H1 (cell line): ENCODE measurements around the gene CPXM2. TPM values are rescaled to one million over a fixed set of nuclear protein-coding genes. Genes with fewer than 3 reads are reported as not detected.

ENCODE experiments used
- CTCF ChIA-PET: fragments of 300-600 bp; sonication (Branson Sonifier 250); formaldehyde crosslinking; loops from one replicate; lab custom pipeline; 2021; ENCODE audit not compliant: partially characterized antibody; lab: Charles Lee
- POLR2A ChIA-PET: fragments of 300-600 bp; sonication (Branson Sonifier 250); formaldehyde crosslinking; loops from one replicate; lab custom pipeline; 2021; ENCODE audit warnings: inconsistent platforms; ENCODE audit not compliant: partially characterized antibody; lab: Charles Lee
- DNase-seq, 2 experiments: peaks; one replicate each; pipeline versions ENCODE4 v3.0.0 to v3.0.0-alpha.2; 2010 to 2022; ENCODE audit warnings: low spot score in 2 of 2, low read depth in 1 of 2, mixed read lengths in 1 of 2
- FAIRE-seq: peaks from 2 replicates; lab custom pipeline; 2011; peaks lifted over from hg19 to GRCh38; lab: Jason Lieb, UNC
- H2AFZ ChIP-seq: 2 replicates; pipeline ENCODE4 v1.8.1; 2012; ENCODE audit warnings: low read length, inconsistent platforms
- H2AK5ac ChIP-seq: 2 replicates; pipeline ENCODE4 v1.6.1; 2013; ENCODE audit warnings: low read depth, low read length
- H2BK120ac ChIP-seq: replicated peaks from 2 replicates; pipeline ENCODE3; 2013; ENCODE audit warnings: low read depth, low read length, inconsistent platforms
- H2BK12ac ChIP-seq: 2 replicates; pipeline ENCODE4 v1.6.1; 2013; ENCODE audit warnings: low read depth, low read length
- H2BK15ac ChIP-seq: 2 replicates; pipeline ENCODE4 v1.6.1; 2013; ENCODE audit warnings: low read length
- H2BK20ac ChIP-seq: 2 replicates; pipeline ENCODE4 v1.6.1; 2013; ENCODE audit warnings: low read length
- H2BK5ac ChIP-seq: 2 replicates; pipeline ENCODE4 v1.6.1; 2013; ENCODE audit warnings: low read depth, low read length
- H3K14ac ChIP-seq: 2 replicates; pipeline ENCODE4 v1.6.1; 2013; ENCODE audit warnings: inconsistent platforms; ENCODE audit not compliant: insufficient read length
- H3K18ac ChIP-seq: 2 replicates; pipeline ENCODE4 v1.6.1; 2013; ENCODE audit warnings: low read length; ENCODE audit errors: extremely low read depth
- H3K23ac ChIP-seq: 2 replicates; pipeline ENCODE4 v1.6.1; 2013; ENCODE audit warnings: inconsistent platforms; ENCODE audit not compliant: insufficient read length
- H3K23me2 ChIP-seq: 2 replicates; pipeline ENCODE4 v1.6.1; 2013; ENCODE audit warnings: low read depth, low read length
- H3K27ac ChIP-seq: 2 replicates; pipeline ENCODE4 v1.6.1; 2011; ENCODE audit warnings: low read depth, low read length, inconsistent platforms
- H3K27me3 ChIP-seq, 4 experiments: replicated peaks in 1 of 4; 1 replicate in 1 of 4; 2 replicates in 3 of 4; pipeline versions ENCODE4 v1.6.1 to v1.8.1; 2011 to 2013; ENCODE audit warnings: low read length in 3 of 4, mild to moderate bottlenecking in 3 of 4, inconsistent platforms in 2 of 4, mixed read lengths in 2 of 4, moderate library complexity in 1 of 4; ENCODE audit not compliant: control insufficient read depth in 3 of 4, insufficient read depth in 3 of 4; ENCODE audit errors: extremely low read depth in 1 of 4
- H3K36me3 ChIP-seq, 4 experiments: 2 replicates each; pipeline versions ENCODE4 v1.6.1 to v1.8.1; 2011 to 2013; ENCODE audit warnings: mild to moderate bottlenecking in 4 of 4, low read length in 3 of 4, moderate library complexity in 2 of 4, control low read depth in 1 of 4, inconsistent platforms in 1 of 4; ENCODE audit not compliant: insufficient read depth in 4 of 4, control insufficient read depth in 2 of 4
- H3K4ac ChIP-seq: replicated peaks from 2 replicates; pipeline ENCODE3; 2013; ENCODE audit warnings: low read length, low read depth, mixed read lengths, inconsistent platforms; ENCODE audit not compliant: insufficient read length
- H3K4me1 ChIP-seq, 4 experiments: replicated peaks in 1 of 4; 1 replicate in 1 of 4; 2 replicates in 3 of 4; pipeline versions ENCODE4 v1.6.1 to v1.8.1; 2011 to 2013; ENCODE audit warnings: low read length in 3 of 4, inconsistent platforms in 2 of 4, mixed read lengths in 1 of 4; ENCODE audit not compliant: insufficient read depth in 4 of 4, control insufficient read depth in 3 of 4
- H3K4me2 ChIP-seq, 2 experiments: 2 replicates each; pipeline versions ENCODE4 v1.6.1 to v1.8.1; 2011 to 2013; ENCODE audit warnings: low read depth in 2 of 2, low read length in 2 of 2, control low read depth in 1 of 2, inconsistent platforms in 1 of 2, mild to moderate bottlenecking in 1 of 2; ENCODE audit not compliant: insufficient read depth in 1 of 2
- H3K4me3 ChIP-seq, 4 experiments: fragments of 200-600, 300-600 bp in 1 of 4; sonication (generic), shearing (Covaris generic), sonication (Bioruptor Twin) in 1 of 4; 2 replicates each; pipeline versions ENCODE4 v1.5.1 to v1.8.1; 2011 to 2016; ENCODE audit warnings: low read length in 4 of 4, low read depth in 3 of 4, control low read depth in 2 of 4, inconsistent platforms in 2 of 4, mild to moderate bottlenecking in 2 of 4, mixed read lengths in 1 of 4, moderate library complexity in 1 of 4; ENCODE audit not compliant: insufficient read depth in 2 of 4; ENCODE audit errors: extremely low read depth in 1 of 4
- H3K56ac ChIP-seq: replicated peaks from 2 replicates; pipeline ENCODE3; 2013; ENCODE audit warnings: low read depth, mild to moderate bottlenecking, mixed read lengths, low read length, inconsistent platforms; ENCODE audit not compliant: insufficient read length
- H3K79me1 ChIP-seq: 2 replicates; pipeline ENCODE4 v1.6.1; 2013; ENCODE audit warnings: low read depth, low read length, control low read depth
- H3K79me2 ChIP-seq, 2 experiments: 2 replicates each; pipeline versions ENCODE4 v1.6.1 to v1.8.1; 2012 to 2013; ENCODE audit warnings: low read length in 2 of 2, mild to moderate bottlenecking in 2 of 2, inconsistent platforms in 1 of 2; ENCODE audit not compliant: insufficient read depth in 2 of 2, control insufficient read depth in 1 of 2
- H3K9ac ChIP-seq, 4 experiments: replicated peaks in 1 of 4; 1 replicate in 1 of 4; 2 replicates in 3 of 4; pipeline versions ENCODE4 v1.6.1 to v1.8.1; 2011 to 2013; ENCODE audit warnings: low read depth in 3 of 4, low read length in 3 of 4, control low read depth in 2 of 4, mild to moderate bottlenecking in 2 of 4, moderate library complexity in 2 of 4, inconsistent platforms in 1 of 4; ENCODE audit errors: extremely low read depth in 1 of 4
- H3K9me3 ChIP-seq, 2 experiments: 2 replicates each; pipeline versions ENCODE4 v1.6.1 to v1.8.1; 2012 to 2013; ENCODE audit warnings: mild to moderate bottlenecking in 2 of 2, moderate library complexity in 2 of 2, control low read depth in 1 of 2, inconsistent platforms in 1 of 2, low read depth in 1 of 2, low read length in 1 of 2, mixed read lengths in 1 of 2; ENCODE audit not compliant: insufficient read depth in 2 of 2
- H4K20me1 ChIP-seq, 2 experiments: replicated peaks in 1 of 2; 2 replicates each; pipeline versions ENCODE3 to v1.8.1; 2011 to 2013; ENCODE audit warnings: inconsistent platforms in 2 of 2, low read length in 2 of 2, mild to moderate bottlenecking in 1 of 2; ENCODE audit not compliant: insufficient read depth in 2 of 2, control insufficient read depth in 1 of 2
- H4K5ac ChIP-seq: 2 replicates; pipeline ENCODE4 v1.6.1; 2013; ENCODE audit warnings: low read length, low read depth, mixed read lengths, inconsistent platforms; ENCODE audit not compliant: insufficient read length
- H4K8ac ChIP-seq: 2 replicates; pipeline ENCODE4 v1.8.0; 2013; ENCODE audit warnings: mild to moderate bottlenecking, moderate library complexity, low read length, inconsistent platforms; ENCODE audit not compliant: insufficient read depth; ENCODE audit errors: extremely low read depth
- H4K91ac ChIP-seq: replicated peaks from 2 replicates; pipeline ENCODE3; 2013; ENCODE audit warnings: low read length, mixed read lengths, inconsistent platforms; ENCODE audit not compliant: insufficient read length
- BACH1 ChIP-seq: IDR thresholded peaks from 2 replicates; pipeline ENCODE4 v1.6.1; 2012; ENCODE audit warnings: low read length, improper control_type of control experiment
- CBX8 ChIP-seq: fragments of 300-800, 300-1000 bp; sonication (generic); IDR thresholded peaks from 2 replicates; pipeline ENCODE4 v1.7.1; 2016; ENCODE audit warnings: low read depth, low read length, borderline replicate concordance
- CHD2 ChIP-seq: IDR thresholded peaks from 2 replicates; pipeline ENCODE4 v1.6.1; 2012; ENCODE audit warnings: low read length, improper control_type of control experiment
- FOSL1 ChIP-seq: IDR thresholded peaks from 2 replicates; pipeline ENCODE4 v1.6.1; 2011; ENCODE audit warnings: mild to moderate bottlenecking, low read depth, low read length, moderate library complexity; ENCODE audit not compliant: insufficient read depth
- GABPA ChIP-seq: IDR thresholded peaks from 2 replicates; pipeline ENCODE4 v1.6.1; 2011; ENCODE audit warnings: mild to moderate bottlenecking, low read length, moderate library complexity, borderline replicate concordance; ENCODE audit not compliant: insufficient read depth
- HDAC6 ChIP-seq: IDR thresholded peaks from one replicate; pipeline ENCODE4 v1.7.1; 2012; ENCODE audit warnings: low read depth, mild to moderate bottlenecking, inconsistent platforms, low read length, moderate library complexity
- JUND ChIP-seq: IDR thresholded peaks from 2 replicates; pipeline ENCODE4 v1.6.1; 2011; ENCODE audit warnings: mild to moderate bottlenecking, improper control_type of control experiment, low read length
- POLR2A ChIP-seq, 2 experiments: IDR thresholded peaks; 1 replicate in 1 of 2; 2 replicates in 1 of 2; pipeline ENCODE4 v1.6.1; 2011; ENCODE audit warnings: low read depth in 2 of 2, low read length in 2 of 2, mild to moderate bottlenecking in 2 of 2; ENCODE audit errors: control extremely low read depth in 1 of 2
- RBBP5 ChIP-seq: IDR thresholded peaks from 2 replicates; pipeline ENCODE4 v1.7.1; 2012; ENCODE audit warnings: low read depth, mild to moderate bottlenecking, inconsistent platforms, low read length, moderate library complexity, borderline replicate concordance
- RFX5 ChIP-seq: IDR thresholded peaks from 2 replicates; pipeline ENCODE4 v1.6.1; 2011; ENCODE audit warnings: low read depth, low read length, improper control_type of control experiment, borderline replicate concordance
- SIN3A ChIP-seq, 2 experiments: IDR thresholded peaks in 1 of 2; conservative IDR thresholded peaks in 1 of 2; 2 replicates each; pipeline ENCODE4 v1.6.1; 2011 to 2012; ENCODE audit warnings: low read length in 2 of 2, improper control_type of control experiment in 1 of 2, low read depth in 1 of 2, mild to moderate bottlenecking in 1 of 2
- SIX5 ChIP-seq: IDR thresholded peaks from 2 replicates; pipeline ENCODE4 v1.6.1; 2011; ENCODE audit warnings: mild to moderate bottlenecking, low read depth, low read length
- TCF12 ChIP-seq: IDR thresholded peaks from 2 replicates; pipeline ENCODE4 v1.6.1; 2011; ENCODE audit warnings: low read depth, mild to moderate bottlenecking, low read length
- TEAD4 ChIP-seq: IDR thresholded peaks from 2 replicates; pipeline ENCODE4 v1.6.1; 2012; ENCODE audit warnings: low read depth, low read length, inconsistent platforms, mixed read lengths
- WGBS, 2 experiments: shearing (Covaris generic) in 1 of 2; methylation state at CpG; one replicate each; pipeline versions ENCODE4 v1.1.6 to v1.1.7; 2013 to 2015; ENCODE audit warnings: low lambda C conversion rate in 2 of 2, mixed read lengths in 2 of 2, inconsistent platforms in 1 of 2, low coverage in 1 of 2, missing lambda C conversion rate in 1 of 2; ENCODE audit not compliant: insufficient replicate concordance in 2 of 2, insufficient coverage in 1 of 2, insufficient read length in 1 of 2; ENCODE audit errors: extremely low coverage in 1 of 2, missing lambda C conversion rate in 1 of 2; 5-methylcytosine and 5-hydroxymethylcytosine counted together
- polyA plus RNA-seq, 7 experiments: library from polyadenylated mRNA; depleted of rRNA in 3 of 7; stranded (reverse) in 5 of 7; unstranded in 2 of 7; fragments of >200 nt in 5 of 7; fragments of 200-250 nt in 2 of 7; gene quantifications; 1 replicate in 5 of 7; 2 replicates in 1 of 7; 4 replicates in 1 of 7; pipeline versions ENCODE4 v1.2.1 to v1.2.3, GENCODE V29; 2011 to 2013; ENCODE audit warnings: missing spikeins in 2 of 7, mixed read lengths in 2 of 7
- total RNA-seq: library from RNA; stranded (reverse); fragmentation: NEBNext Ultra II Directional; extraction: Animal tissue kit (Norgen Biotek cat#: 25700); gene quantifications from 2 replicates; pipeline ENCODE4 v1.2.1, GENCODE V29; 2021
- TF ChIP-seq, protein P1 (sequence below): IDR thresholded peaks from 2 replicates; pipeline ENCODE4 v1.6.1; 2012; ENCODE audit warnings: inconsistent platforms

Gene CPXM2
- total and polyA plus RNA-seq, 2 of the 8 experiments (the other 6 are each of a cell fraction or from before 2014, with no cell fraction given), result 2.4 to 2.9 TPM

DNA sequence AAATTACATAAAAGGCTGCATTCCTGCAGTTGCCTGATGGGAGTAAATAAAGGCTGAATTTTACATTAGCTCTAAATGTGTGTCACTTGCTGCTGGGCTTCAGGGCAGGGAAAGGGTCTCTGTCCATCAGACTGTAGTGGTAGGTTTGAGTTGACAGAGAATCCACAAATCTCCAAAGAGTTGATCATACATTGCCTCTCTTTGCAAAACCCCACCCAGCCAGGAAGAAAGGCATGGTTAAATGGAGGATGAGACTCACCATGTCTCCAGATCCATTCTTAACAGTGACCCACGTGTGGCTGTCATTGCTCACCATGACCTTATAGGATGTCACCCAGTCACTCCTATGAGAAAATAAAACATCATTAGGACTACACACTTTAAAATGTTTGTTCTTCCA, 92.8 kb downstream of the CPXM2 start:
- WGBS, 2 experiments, result 85% methylated on average over 1 of the region's 1 CpG; no CpG with 5 or more reads in 1 of the 2 experiments
- Histone ChIP-seq H3K4me3 (no peak overlapping the region), H3K4me1 (peaks cover 4 to 19% (median 11%) of the 10 kb centered on the region in 4 experiments; a peak in 5 of 7 replicates), H3K23me2 (no peaks in the 10 kb centered on the region), H2BK12ac (peak overlapping the region; percentile 10; the same call in 1 of the 2 replicates), H2BK5ac (no peak overlapping the region), H4K5ac (no peak overlapping the region), H3K56ac (no peak overlapping the region), H3K36me3 (no peaks in the 10 kb centered on the region), H3K14ac (no peak overlapping the region), H3K9ac (peak overlapping the region in 1 of 4 experiments; percentile 48; a peak in 1 of 7 replicates), H4K8ac (no peak overlapping the region), H2AFZ (no peak overlapping the region), H4K91ac (no peak overlapping the region), H2BK120ac (no peak overlapping the region), H4K20me1 (no peaks in the 10 kb centered on the region), H3K27ac (no peak overlapping the region), H3K23ac (no peak overlapping the region), H3K4me2 (peak overlapping the region in 1 of 2 experiments; percentile 41; a peak in 1 of 4 replicates), H3K79me2 (no peaks in the 10 kb centered on the region), H3K18ac (no peak overlapping the region), H3K9me3 (no peaks in the 10 kb centered on the region), H2BK15ac (no peak overlapping the region), H3K27me3 (no peaks in the 10 kb centered on the region), H3K79me1 (no peaks in the 10 kb centered on the region; the same call in 1 of the 2 replicates), H2AK5ac (no peak overlapping the region), H2BK20ac (no peak overlapping the region), H3K4ac (no peak overlapping the region)
- POLR2A ChIA-PET, result no interaction called here
- CTCF ChIA-PET, result interaction anchor here (0.6 kb wide), 1 partner anchor 164 kb away, joined by 4 read pairs; no protein-coding TSS in a partner anchor
- FAIRE-seq (no peak), DNase-seq (no peak)
- TF ChIP-seq BACH1 (no peak), HDAC6 (no peak), RFX5 (no peak), TCF12 (no peak), CBX8 (no peak), RBBP5 (no peak), TEAD4 (no peak), FOSL1 (no peak), POLR2A (IDR thresholded peaks at IDR 0.05; ENCODE audit: control extremely low read depth in 1 of 2, low read depth in 2 of 2, low read length in 2 of 2) (no peak), CHD2 (no peak), JUND (no peak), GABPA (no peak), SIX5 (no peak), SIN3A (conservative IDR thresholded peaks at IDR 0.05 in 1 of 2, IDR thresholded peaks at IDR 0.05 in 1 of 2; ENCODE audit: low read depth in 1 of 2, low read length in 2 of 2) (no peak)
- TF ChIP-seq, protein P1, sequence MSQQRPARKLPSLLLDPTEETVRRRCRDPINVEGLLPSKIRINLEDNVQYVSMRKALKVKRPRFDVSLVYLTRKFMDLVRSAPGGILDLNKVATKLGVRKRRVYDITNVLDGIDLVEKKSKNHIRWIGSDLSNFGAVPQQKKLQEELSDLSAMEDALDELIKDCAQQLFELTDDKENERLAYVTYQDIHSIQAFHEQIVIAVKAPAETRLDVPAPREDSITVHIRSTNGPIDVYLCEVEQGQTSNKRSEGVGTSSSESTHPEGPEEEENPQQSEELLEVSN, result no peak
